ENCODE results near the gene MEF2C. TPM values are rescaled to one million over a fixed set of nuclear protein-coding genes. Genes with fewer than 3 reads are reported as not detected.

MEF2C gene
- total and polyA plus RNA-seq, 2 of the 13 experiments (the other 11 are each of a cell fraction or from before 2014, with no cell fraction given) = 0.02 TPM; not detected in 1

- H3K4me3 ChIP-seq (replicated peaks in 1 of 3; ENCODE audit: insufficient read depth in 1 of 3, low read depth in 2 of 3, low read length in 3 of 3) = no peak overlapping the region
- in situ Hi-C loops (cut with HindIII; ENCODE audit: extremely low pct_ligation_motif_present, low pct_unique_long_range_greater_than_20kb) (no loop called here), intact Hi-C loops (cut with micrococcal nuclease; ENCODE audit: unreplicated experiment) (no loop called here)
- no peaks in the 10 kb centered on the region for H3K4me1 ChIP-seq (ENCODE audit: insufficient read depth, low read length)
- H2AFZ ChIP-seq (ENCODE audit: low read length) = no peak overlapping the region
- DNase-seq (ENCODE audit: low spot score) (no peak), ATAC-seq (no peak), FAIRE-seq (no peak)
- H3K9me3 ChIP-seq (ENCODE audit: low read length) = no peaks in the 10 kb centered on the region
- H3K27ac ChIP-seq (ENCODE audit: extremely low read length, insufficient read depth, low read length) = no peak overlapping the region
- no peaks in the 10 kb centered on the region for H3K36me3 ChIP-seq (replicated peaks in 1 of 2; ENCODE audit: control insufficient read depth in 1 of 2, insufficient read depth in 2 of 2, low read length in 2 of 2)
- 0% methylated on average over 1 of the region's 1 CpG for WGBS (ENCODE audit: low lambda C conversion rate)
- H3K4me2 ChIP-seq (ENCODE audit: low read depth, low read length) = no peak overlapping the region
- ChIA-PET POLR2A (no interaction called here), CTCF (ENCODE audit: low intra/inter-chr PET ratio, low total read pairs) (no interaction called here)
- no TSS peak for BruUV-seq (replicated peaks)
- no peaks in the 10 kb centered on the region for H3K79me2 ChIP-seq (ENCODE audit: insufficient read depth, low read length)
- H4K20me1 ChIP-seq (ENCODE audit: insufficient read depth, low read length) = no peaks in the 10 kb centered on the region
- H3K27me3 ChIP-seq (ENCODE audit: control insufficient read depth in 1 of 2, insufficient read depth in 2 of 2, low read length in 2 of 2) = no peaks in the 10 kb centered on the region
- H3K9ac ChIP-seq (ENCODE audit: insufficient read depth, low read depth, low read length) = no peak overlapping the region
- TF ChIP-seq ZXDC (CRISPR knock-in tag; IDR thresholded peaks at IDR 0.05) = no peak
- TF ChIP-seq TRAFD1 (CRISPR knock-in tag; IDR thresholded peaks at IDR 0.05; ENCODE audit: borderline replicate concordance) = no peak
- TF ChIP-seq ZNF256 (CRISPR knock-in tag; conservative IDR thresholded peaks at IDR 0.05) = no peak
- TF ChIP-seq ZNF33A (CRISPR knock-in tag; IDR thresholded peaks at IDR 0.05; ENCODE audit: borderline replicate concordance) = no peak
- no peak for TF ChIP-seq ZKSCAN1 (IDR thresholded peaks at IDR 0.05; ENCODE audit: low read length)
- no peak for TF ChIP-seq HHEX (CRISPR knock-in tag; IDR thresholded peaks at IDR 0.05)
- no peak for TF ChIP-seq SAP130 (CRISPR knock-in tag; IDR thresholded peaks at IDR 0.05; ENCODE audit: low read depth)
- no peak for TF ChIP-seq SMAD1 (CRISPR knock-in tag; IDR thresholded peaks at IDR 0.05; ENCODE audit: borderline replicate concordance, low read depth)
- no peak for TF ChIP-seq ZNF407 (CRISPR knock-in tag; IDR thresholded peaks at IDR 0.05; ENCODE audit: not compliant biosample characterization)
- no peak for TF ChIP-seq IRF1 (CRISPR knock-in tag; IDR thresholded peaks at IDR 0.05; ENCODE audit: low read depth)
- no peak for TF ChIP-seq SOX5 (CRISPR knock-in tag; IDR thresholded peaks at IDR 0.05; ENCODE audit: borderline replicate concordance)
- no peak for TF ChIP-seq ZNF451 (CRISPR knock-in tag; IDR thresholded peaks at IDR 0.05)
Measured at GRCh38 chr5:88803309-88803708, 79.7 kb downstream of the MEF2C start.
